HCT116 (cell line): ENCODE data around the gene DUSP6. TPM values are rescaled to one million over a fixed set of nuclear protein-coding genes. Genes with fewer than 3 reads are reported as not detected.
A peak's percentile ranks its signal among the peaks of the same experiment; 100 is the strongest.

ENCODE experiments used
- ATAC-seq: fragments of 200-7000 bp; cut with Tn5 transposase; 2 replicates; pipeline ENCODE4 v1.9.1; 2020; ENCODE audit warnings: mild to moderate bottlenecking, moderate library complexity
- BruUV-seq: library from RNA; stranded (reverse); fragments of 400-500 nt; replicated peaks from 2 replicates; lab custom pipeline; 2021; lab: Mats Ljungman, UMichigan
- CTCF ChIA-PET: fragments of 300-600 bp; sonication (Branson Sonifier 250); formaldehyde crosslinking; loops from one replicate; lab custom pipeline; 2021; ENCODE audit warnings: antibody characterized with exemption; lab: Charles Lee
- POLR2A ChIA-PET: fragments of 300-600, 350-600 bp; sonication (Branson Sonifier 250); formaldehyde crosslinking; loops from one replicate; lab custom pipeline; 2021; ENCODE audit warnings: antibody characterized with exemption; lab: Charles Lee
- RAD21 ChIA-PET, 2 experiments: fragments of 300-600 bp; sonication (Branson Sonifier 250); formaldehyde crosslinking; loops; one replicate each; lab custom pipeline; 2023; ENCODE audit warnings: low total read pairs in 2 of 2; ENCODE audit not compliant: uncharacterized antibody in 2 of 2, unreplicated experiment in 2 of 2, low non-redundant PET in 1 of 2; lab: Charles Lee
- DNase-seq: peaks from one replicate; pipeline ENCODE4 v3.0.0-alpha.2; 2010; ENCODE audit warnings: low read depth, low spot score
- H2AFZ ChIP-seq: fragments of 200-600 bp; shearing (Covaris generic), sonication (generic); 2 replicates; pipeline ENCODE4 v1.6.1; 2017; ENCODE audit warnings: low read depth, mixed run types, mixed read lengths, antibody characterized with exemption, low read length; ENCODE audit not compliant: poor library complexity, severe bottlenecking
- H3K27ac ChIP-seq: 2 replicates; pipeline ENCODE4 v1.5.1; 2012; ENCODE audit warnings: low read depth, low read length
- H3K27me3 ChIP-seq: fragments of 200-600 bp; sonication (generic); 2 replicates; pipeline ENCODE4 v1.6.1; 2016; ENCODE audit warnings: mixed run types, low read length, mixed read lengths; ENCODE audit not compliant: insufficient read depth
- H3K36me3 ChIP-seq, 2 experiments: fragments of 200-500 bp in 1 of 2; fragments of 200-600 bp in 1 of 2; sonication (Bioruptor generic) in 1 of 2; sonication (generic) in 1 of 2; 2 replicates each; pipeline versions ENCODE4 v1.5.1 to v1.6.1; 2014 to 2016; ENCODE audit warnings: low read length in 2 of 2, inconsistent platforms in 1 of 2, mixed read lengths in 1 of 2, mixed run types in 1 of 2; ENCODE audit not compliant: insufficient read depth in 2 of 2, control insufficient read depth in 1 of 2
- H3K4me1 ChIP-seq, 2 experiments: fragments of 200-600 bp in 1 of 2; sonication (generic) in 1 of 2; 2 replicates each; pipeline versions ENCODE4 v1.5.1 to v1.6.1; 2012 to 2017; ENCODE audit warnings: low read length in 2 of 2, inconsistent platforms in 1 of 2, mild to moderate bottlenecking in 1 of 2, mixed read lengths in 1 of 2, mixed run types in 1 of 2, moderate library complexity in 1 of 2; ENCODE audit not compliant: insufficient read depth in 2 of 2, control insufficient read depth in 1 of 2
- H3K4me2 ChIP-seq: fragments of 200-600 bp; sonication (generic); 2 replicates; pipeline ENCODE4 v1.6.1; 2017; ENCODE audit warnings: mixed run types, low read length, mixed read lengths
- H3K4me3 ChIP-seq, 2 experiments: fragments of 200-600 bp in 1 of 2; sonication (generic) in 1 of 2; replicated peaks in 1 of 2; 2 replicates each; pipeline ENCODE4 v1.5.1; 2011 to 2016; ENCODE audit warnings: low read length in 2 of 2, control low read depth in 1 of 2, low read depth in 1 of 2, mild to moderate bottlenecking in 1 of 2, mixed read lengths in 1 of 2, mixed run types in 1 of 2
- H3K79me2 ChIP-seq: fragments of 200-600 bp; sonication (generic); 2 replicates; pipeline ENCODE4 v1.6.1; 2017; ENCODE audit warnings: mild to moderate bottlenecking, mixed run types, low read length, moderate library complexity, mixed read lengths; ENCODE audit not compliant: insufficient read depth
- H3K9ac ChIP-seq: fragments of 200-600 bp; sonication (generic); 2 replicates; pipeline ENCODE4 v1.6.1; 2016; ENCODE audit warnings: low read length, mixed read lengths
- H3K9me2 ChIP-seq: fragments of 200-600 bp; sonication (generic), shearing (Covaris generic); 2 replicates; pipeline ENCODE4 v1.6.1; 2017; ENCODE audit warnings: mixed run types, mild to moderate bottlenecking, moderate library complexity; ENCODE audit not compliant: insufficient read depth
- H3K9me3 ChIP-seq, 2 experiments: fragments of 200-500 bp in 1 of 2; fragments of 200-600 bp in 1 of 2; sonication (Bioruptor generic) in 1 of 2; sonication (generic) in 1 of 2; 2 replicates each; pipeline ENCODE4 v1.6.1; 2014 to 2017; ENCODE audit warnings: low read length in 2 of 2, mixed read lengths in 2 of 2, inconsistent platforms in 1 of 2, low read depth in 1 of 2, mild to moderate bottlenecking in 1 of 2, mixed run types in 1 of 2, moderate library complexity in 1 of 2; ENCODE audit not compliant: control insufficient read depth in 1 of 2, insufficient read depth in 1 of 2
- H4K20me1 ChIP-seq: fragments of 200-600 bp; sonication (generic), shearing (Covaris generic); 2 replicates; pipeline ENCODE4 v1.6.1; 2017; ENCODE audit warnings: mixed run types, mild to moderate bottlenecking, moderate library complexity; ENCODE audit not compliant: insufficient read depth
- CBX3 ChIP-seq: IDR thresholded peaks from 2 replicates; pipeline ENCODE4 v1.6.1; 2012; ENCODE audit warnings: low read depth
- EGR1 ChIP-seq: IDR thresholded peaks from 2 replicates; pipeline ENCODE4 v1.6.1; 2012; ENCODE audit warnings: low read depth
- ELF1 ChIP-seq: IDR thresholded peaks from 2 replicates; pipeline ENCODE4 v1.6.1; 2012; ENCODE audit warnings: low read depth, borderline replicate concordance
- MAX ChIP-seq: IDR thresholded peaks from 2 replicates; pipeline ENCODE4 v1.6.1; 2012
- POLR2AphosphoS5 ChIP-seq: IDR thresholded peaks from 2 replicates; pipeline ENCODE4 v1.6.1; 2011; ENCODE audit warnings: mild to moderate bottlenecking, low read depth, low read length, moderate library complexity
- TCF7L2 ChIP-seq: IDR thresholded peaks from 2 replicates; pipeline ENCODE4 v1.7.0; 2011; ENCODE audit warnings: borderline replicate concordance, inconsistent platforms; ENCODE audit not compliant: insufficient read depth, insufficient read length; ENCODE audit errors: extremely low read depth
- YY1 ChIP-seq: IDR thresholded peaks from 2 replicates; pipeline ENCODE4 v1.6.1; 2011; ENCODE audit warnings: low read length, low read depth, moderate library complexity, mild to moderate bottlenecking; ENCODE audit not compliant: insufficient replicate concordance; ENCODE audit errors: extremely low read depth
- ZFX ChIP-seq: fragments of 450-650 bp; IDR thresholded peaks from 2 replicates; pipeline ENCODE4 v1.6.1; 2017
- ZNF274 ChIP-seq: fragments of 200-500 bp; sonication (Bioruptor generic); IDR thresholded peaks from 2 replicates; pipeline ENCODE4 v1.6.1; 2014; ENCODE audit warnings: mild to moderate bottlenecking, low read depth, low read length, inconsistent platforms
- intact Hi-C: fragments of 100-400 bp; cut with micrococcal nuclease; formaldehyde crosslinking; loops from 2 replicates; pipeline ENCODE4 v1.10.0; 2022
- total RNA-seq: library from RNA; stranded (reverse); gene quantifications from one replicate; pipeline ENCODE4 v1.2.1, GENCODE V29; 2021; ENCODE audit not compliant: unreplicated experiment
- TF ChIP-seq, protein P1 (sequence below): IDR thresholded peaks from 2 replicates; pipeline ENCODE4 v1.6.1; 2011; ENCODE audit warnings: mild to moderate bottlenecking, low read length, moderate library complexity; ENCODE audit not compliant: insufficient replicate concordance; ENCODE audit errors: extremely low read depth

DUSP6 gene
- total RNA-seq, 1 experiment from 2014 or later = 219 TPM

GRCh38 chr12:89352242-89352491 is 134 bp downstream of the DUSP6 start (continued):
- TF ChIP-seq, protein P1, sequence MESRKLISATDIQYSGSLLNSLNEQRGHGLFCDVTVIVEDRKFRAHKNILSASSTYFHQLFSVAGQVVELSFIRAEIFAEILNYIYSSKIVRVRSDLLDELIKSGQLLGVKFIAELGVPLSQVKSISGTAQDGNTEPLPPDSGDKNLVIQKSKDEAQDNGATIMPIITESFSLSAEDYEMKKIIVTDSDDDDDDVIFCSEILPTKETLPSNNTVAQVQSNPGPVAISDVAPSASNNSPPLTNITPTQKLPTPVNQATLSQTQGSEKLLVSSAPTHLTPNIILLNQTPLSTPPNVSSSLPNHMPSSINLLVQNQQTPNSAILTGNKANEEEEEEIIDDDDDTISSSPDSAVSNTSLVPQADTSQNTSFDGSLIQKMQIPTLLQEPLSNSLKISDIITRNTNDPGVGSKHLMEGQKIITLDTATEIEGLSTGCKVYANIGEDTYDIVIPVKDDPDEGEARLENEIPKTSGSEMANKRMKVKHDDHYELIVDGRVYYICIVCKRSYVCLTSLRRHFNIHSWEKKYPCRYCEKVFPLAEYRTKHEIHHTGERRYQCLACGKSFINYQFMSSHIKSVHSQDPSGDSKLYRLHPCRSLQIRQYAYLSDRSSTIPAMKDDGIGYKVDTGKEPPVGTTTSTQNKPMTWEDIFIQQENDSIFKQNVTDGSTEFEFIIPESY = no peak
- no peak for TF ChIP-seq ZFX
- TF ChIP-seq TCF7L2 = no peak
- TF ChIP-seq MAX = no peak

DNA sequence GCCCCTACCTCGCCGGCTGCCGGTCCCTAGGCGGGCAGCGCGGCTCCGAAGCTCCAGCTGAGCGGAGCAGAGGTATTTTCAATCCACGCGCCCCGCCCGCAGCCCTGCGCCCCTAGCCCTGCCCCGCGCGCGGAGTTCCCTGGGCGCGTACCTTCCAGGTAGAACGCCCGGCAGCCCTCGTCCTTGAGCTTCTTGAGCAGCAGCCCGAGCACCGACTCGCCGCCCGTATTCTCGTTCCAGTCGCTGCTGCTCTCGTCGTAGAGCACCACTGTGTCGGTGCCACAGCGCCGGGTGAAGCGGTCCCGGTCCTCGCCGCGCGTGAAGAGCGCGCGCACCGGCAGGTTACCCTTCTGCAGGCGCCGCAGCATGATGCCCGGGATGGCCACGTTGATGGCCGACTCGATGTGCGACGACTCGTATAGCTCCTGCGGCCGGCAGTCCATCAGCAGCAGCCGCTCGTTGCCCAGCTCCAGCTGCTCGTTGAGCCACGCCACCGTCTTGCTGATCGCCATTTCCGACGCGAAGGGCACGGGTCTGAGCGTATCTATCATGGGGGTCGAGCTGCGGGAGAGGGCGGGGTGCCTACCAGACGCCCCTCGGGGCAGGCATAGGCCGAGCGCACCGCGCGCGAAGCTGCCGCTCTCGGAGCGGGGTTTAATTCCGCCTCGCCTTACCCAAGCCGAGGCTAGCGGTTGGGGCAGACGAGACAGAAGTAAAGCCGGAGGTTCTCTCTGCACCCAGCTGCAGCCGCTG is 636 bp downstream of the DUSP6 start:
- H3K79me2 ChIP-seq = peaks cover 49% of the 10 kb centered on the region
- no peaks in the 10 kb centered on the region for H3K27me3 ChIP-seq
- H3K4me1 ChIP-seq = peaks cover 51 to 67% of the 10 kb centered on the region in 2 experiments
- H3K4me3 ChIP-seq = peak overlapping the region; percentile 90 to 94
- DNase-seq = no peak
- BruUV-seq = TSS peak; percentile 71
- peaks cover 23 to 25% of the 10 kb centered on the region in 2 experiments for H3K36me3 ChIP-seq
- H2AFZ ChIP-seq = no peak overlapping the region
- H3K27ac ChIP-seq = peak overlapping the region; percentile 99
- peak; percentile 12 for ATAC-seq
- TF ChIP-seq ELF1 (no peak), POLR2AphosphoS5 (peak; percentile 5; the same call in 1 of the 2 replicates), CBX3 (no peak), YY1 (no peak), EGR1 (no peak), ZNF274 (no peak)
- H3K9me3 ChIP-seq = no peaks in the 10 kb centered on the region
- H4K20me1 ChIP-seq = peaks cover 4% of the 10 kb centered on the region; the same call in 1 of the 2 replicates
- ChIA-PET CTCF (interaction anchor here (1.3 kb wide), 1 partner anchor 14 kb away, joined by 4 read pairs; no protein-coding TSS in a partner anchor), POLR2A (interaction anchor here (0.7 to 3.2 kb wide), 26 partner anchors 13 to 622 kb away, joined by 3 to 17 read pairs (median 4); partner anchors contain the start of gene GALNT4), RAD21 (no interaction called here)
- intact Hi-C loops = loop anchor here (1.0 to 5.0 kb wide), 5 partner anchors 110 to 419 kb away; partner anchors contain the start of gene POC1B
- peak overlapping the region; percentile 82 for H3K9ac ChIP-seq
- no peaks in the 10 kb centered on the region for H3K9me2 ChIP-seq
- peak overlapping the region; percentile 92 for H3K4me2 ChIP-seq
